Thoracic aorta endothelial cell (primary cell): ENCODE data around the gene ZBTB18. TPM values are rescaled to one million over a fixed set of nuclear protein-coding genes. Genes with fewer than 3 reads are reported as not detected.

Experiments
- small RNA-seq: library from RNA; depleted of rRNA; stranded (forward); fragments of <200 nt; gene quantifications from one replicate; pipeline ENCODE3, GENCODE V24; 2012
- total RNA-seq: library from RNA; depleted of rRNA; stranded (reverse); fragments of >200 nt; gene quantifications from 2 replicates; pipeline ENCODE4 v1.2.3, GENCODE V29; 2012

Gene ZBTB18
- total RNA-seq, result 26.3 and 31.4 TPM in 2 replicates

DNA sequence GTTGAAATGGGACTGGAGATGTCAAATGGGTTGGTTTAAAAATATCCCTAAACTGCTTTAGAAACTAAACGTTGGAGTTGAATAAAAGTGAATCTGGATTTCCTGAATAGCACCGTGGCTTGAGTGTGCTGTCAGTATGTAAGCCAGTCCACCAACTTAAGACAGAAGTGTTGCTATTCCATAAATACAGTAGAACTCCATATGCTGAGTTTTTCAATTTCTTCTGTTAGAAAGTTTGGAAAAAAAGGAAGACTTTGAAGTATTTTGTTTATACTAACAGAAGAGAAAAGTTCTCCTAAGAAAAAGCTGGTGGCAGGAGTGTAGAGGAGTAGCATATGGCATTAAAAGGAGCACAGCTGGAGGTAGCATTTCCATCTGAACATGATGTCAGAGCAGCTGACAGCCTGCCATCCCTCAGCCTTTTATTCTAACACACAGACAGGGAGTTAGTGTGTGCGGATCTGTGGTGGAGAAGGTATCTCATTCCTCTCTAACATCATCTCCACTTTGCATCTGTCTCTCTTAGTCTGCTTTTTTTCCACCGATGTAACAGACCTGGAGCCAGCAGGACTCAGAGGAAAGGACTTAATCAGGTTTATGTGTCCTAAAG lies at the start of gene ZBTB18:
Gene ZBTB18, plus strand, starts transcription at position 449 of the 610 bp plus-strand sequence. Its CDS starts 149 bp downstream, at position 598.

Small RNA genes within 50 kb of the gene (small RNA-seq; reads per million reads assigned to genes)
- gene RN7SL148P, result not detected

Other genes with a start within 250 kb of the ZBTB18 start
- 87.8 and 92.4 TPM in 2 replicates for gene AKT3, start 201.0 kb upstream of the ZBTB18 start, total RNA-seq